ENCODE measurements around the gene TDP1.

DNA sequence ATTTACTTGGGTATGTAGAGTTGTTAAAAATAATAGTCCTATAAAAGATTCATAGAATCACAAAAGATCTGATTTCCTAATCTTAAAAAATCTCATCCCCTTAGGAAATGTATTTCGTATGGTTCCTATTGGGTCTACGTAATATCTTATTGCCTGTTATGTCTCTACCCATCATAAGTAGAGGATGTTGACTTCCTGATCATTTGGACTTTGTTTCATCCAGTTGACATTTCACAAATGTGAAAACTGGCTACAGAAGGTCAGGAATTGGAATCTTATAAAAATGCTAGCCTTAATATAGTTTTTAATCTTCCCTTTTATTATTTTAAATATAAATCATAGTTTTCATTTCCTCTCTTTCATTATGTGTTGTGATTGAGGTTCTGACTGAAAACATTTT, 45.2 kb downstream of the TDP1 start:
- TF ChIP-seq, protein P1, sequence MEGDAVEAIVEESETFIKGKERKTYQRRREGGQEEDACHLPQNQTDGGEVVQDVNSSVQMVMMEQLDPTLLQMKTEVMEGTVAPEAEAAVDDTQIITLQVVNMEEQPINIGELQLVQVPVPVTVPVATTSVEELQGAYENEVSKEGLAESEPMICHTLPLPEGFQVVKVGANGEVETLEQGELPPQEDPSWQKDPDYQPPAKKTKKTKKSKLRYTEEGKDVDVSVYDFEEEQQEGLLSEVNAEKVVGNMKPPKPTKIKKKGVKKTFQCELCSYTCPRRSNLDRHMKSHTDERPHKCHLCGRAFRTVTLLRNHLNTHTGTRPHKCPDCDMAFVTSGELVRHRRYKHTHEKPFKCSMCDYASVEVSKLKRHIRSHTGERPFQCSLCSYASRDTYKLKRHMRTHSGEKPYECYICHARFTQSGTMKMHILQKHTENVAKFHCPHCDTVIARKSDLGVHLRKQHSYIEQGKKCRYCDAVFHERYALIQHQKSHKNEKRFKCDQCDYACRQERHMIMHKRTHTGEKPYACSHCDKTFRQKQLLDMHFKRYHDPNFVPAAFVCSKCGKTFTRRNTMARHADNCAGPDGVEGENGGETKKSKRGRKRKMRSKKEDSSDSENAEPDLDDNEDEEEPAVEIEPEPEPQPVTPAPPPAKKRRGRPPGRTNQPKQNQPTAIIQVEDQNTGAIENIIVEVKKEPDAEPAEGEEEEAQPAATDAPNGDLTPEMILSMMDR (conservative IDR thresholded peaks at IDR 0.05; ENCODE audit: low read depth, low read length), result no peak
- no peak for TF ChIP-seq EZH2 (IDR thresholded peaks at IDR 0.05; ENCODE audit: low read length, unreplicated experiment)
- no peak for TF ChIP-seq EZH2phosphoT487 (IDR thresholded peaks at IDR 0.05; ENCODE audit: borderline replicate concordance, low read length)

Measured in PC-3 (cell line).